ENCODE results near the gene EPN2. TPM values are rescaled to one million over a fixed set of nuclear protein-coding genes. Genes with fewer than 3 reads are reported as not detected.

The EPN2 gene
- polyA plus RNA-seq, 3 donors: 0.93 TPM; not detected in 2

DNA sequence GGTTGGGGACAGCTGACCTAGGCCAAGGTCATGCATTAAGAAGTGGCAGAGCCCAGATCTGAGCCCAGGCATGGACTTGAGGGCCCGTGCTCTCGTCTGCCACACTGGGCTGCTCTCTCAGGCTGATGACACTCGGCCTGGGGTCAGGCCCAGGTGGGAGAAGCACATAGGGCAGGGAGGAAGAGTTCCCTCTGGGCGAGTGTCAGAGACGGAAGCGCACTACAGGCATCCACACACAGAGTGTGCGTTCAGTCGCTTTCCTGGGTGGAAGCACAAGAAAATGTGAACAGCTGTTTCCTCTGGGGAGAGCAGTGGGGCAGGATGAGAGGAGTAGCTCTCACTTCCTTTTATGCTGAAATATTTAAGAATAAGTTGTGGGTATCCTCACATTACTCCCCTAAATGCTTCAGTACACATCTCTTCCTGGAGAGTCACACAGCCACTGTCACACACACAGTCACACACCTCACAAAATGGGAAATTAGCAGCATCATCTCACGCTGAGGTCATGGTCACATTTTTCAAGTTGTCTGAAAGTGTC is 65.7 kb downstream of the EPN2 start:
- peaks cover 0 to 6% of the 10 kb centered on the region in 2 donors for H3K9me3 ChIP-seq (replicated peaks in 1 of 2; ENCODE audit: control insufficient read depth in 1 of 2, insufficient read depth in 1 of 2, low read length in 2 of 2)
- H3K4me3 ChIP-seq (replicated peaks in 1 of 3; ENCODE audit: low read depth in 2 of 3, low read length in 3 of 3): no peak overlapping the region
- H3K9ac ChIP-seq (ENCODE audit: insufficient read depth, low read length, poor library complexity, severe bottlenecking): no peak overlapping the region
- H4K20me1 ChIP-seq (ENCODE audit: insufficient read depth, low read length): peaks cover 24% of the 10 kb centered on the region
- Mint-ChIP-seq H3K9me3 (peaks cover 0 to 16% (median 3%) of the 10 kb centered on the region in 7 donors), H3K4me1 (peaks cover 51% of the 10 kb centered on the region), H3K4me3 (peak overlapping the region in 1 of 2 donors; percentile 86), H3K27me3 (ENCODE audit: low read depth in 3 of 3) (peaks cover 78 to 92% (median 83%) of the 10 kb centered on the region in 3 donors), H3K36me3 (peaks cover 11 to 21% of the 10 kb centered on the region in 2 donors), H3K27ac (peak overlapping the region; percentile 57 to 96 (median 79))
- H3K27me3 ChIP-seq (ENCODE audit: control insufficient read depth in 2 of 2, insufficient read depth in 2 of 2, low read length in 2 of 2): peaks cover 35 to 64% of the 10 kb centered on the region in 2 donors
- no peaks in the 10 kb centered on the region for H3K36me3 ChIP-seq (replicated peaks in 1 of 2; ENCODE audit: control insufficient read depth in 1 of 2, insufficient read depth in 2 of 2, low read length in 2 of 2)
- DNase-seq: peak; percentile 50 to 80 (median 63)
- H3K79me2 ChIP-seq (ENCODE audit: insufficient read depth, low read length): no peaks in the 10 kb centered on the region
- 7% methylated on average over 3 of the region's 9 CpGs for WGBS (ENCODE audit: insufficient coverage)
- no peak overlapping the region for H2AFZ ChIP-seq (ENCODE audit: insufficient read depth, low read depth, low read length, poor library complexity, severe bottlenecking)
- no peak overlapping the region for H3K27ac ChIP-seq (ENCODE audit: low read depth in 1 of 2, low read length in 2 of 2)
- H3K4me1 ChIP-seq (ENCODE audit: control insufficient read depth in 1 of 2, insufficient read depth in 2 of 2, low read length in 2 of 2): peaks cover 46 to 50% of the 10 kb centered on the region in 2 donors
- TF ChIP-seq, protein P1, sequence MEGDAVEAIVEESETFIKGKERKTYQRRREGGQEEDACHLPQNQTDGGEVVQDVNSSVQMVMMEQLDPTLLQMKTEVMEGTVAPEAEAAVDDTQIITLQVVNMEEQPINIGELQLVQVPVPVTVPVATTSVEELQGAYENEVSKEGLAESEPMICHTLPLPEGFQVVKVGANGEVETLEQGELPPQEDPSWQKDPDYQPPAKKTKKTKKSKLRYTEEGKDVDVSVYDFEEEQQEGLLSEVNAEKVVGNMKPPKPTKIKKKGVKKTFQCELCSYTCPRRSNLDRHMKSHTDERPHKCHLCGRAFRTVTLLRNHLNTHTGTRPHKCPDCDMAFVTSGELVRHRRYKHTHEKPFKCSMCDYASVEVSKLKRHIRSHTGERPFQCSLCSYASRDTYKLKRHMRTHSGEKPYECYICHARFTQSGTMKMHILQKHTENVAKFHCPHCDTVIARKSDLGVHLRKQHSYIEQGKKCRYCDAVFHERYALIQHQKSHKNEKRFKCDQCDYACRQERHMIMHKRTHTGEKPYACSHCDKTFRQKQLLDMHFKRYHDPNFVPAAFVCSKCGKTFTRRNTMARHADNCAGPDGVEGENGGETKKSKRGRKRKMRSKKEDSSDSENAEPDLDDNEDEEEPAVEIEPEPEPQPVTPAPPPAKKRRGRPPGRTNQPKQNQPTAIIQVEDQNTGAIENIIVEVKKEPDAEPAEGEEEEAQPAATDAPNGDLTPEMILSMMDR (IDR thresholded peaks at IDR 0.05): no peak
- no peak overlapping the region for H3K4me2 ChIP-seq (replicated peaks; ENCODE audit: extremely low read depth, low read length, poor library complexity, severe bottlenecking)
- intact Hi-C loops (cut with micrococcal nuclease): no loop called here

DNA sequence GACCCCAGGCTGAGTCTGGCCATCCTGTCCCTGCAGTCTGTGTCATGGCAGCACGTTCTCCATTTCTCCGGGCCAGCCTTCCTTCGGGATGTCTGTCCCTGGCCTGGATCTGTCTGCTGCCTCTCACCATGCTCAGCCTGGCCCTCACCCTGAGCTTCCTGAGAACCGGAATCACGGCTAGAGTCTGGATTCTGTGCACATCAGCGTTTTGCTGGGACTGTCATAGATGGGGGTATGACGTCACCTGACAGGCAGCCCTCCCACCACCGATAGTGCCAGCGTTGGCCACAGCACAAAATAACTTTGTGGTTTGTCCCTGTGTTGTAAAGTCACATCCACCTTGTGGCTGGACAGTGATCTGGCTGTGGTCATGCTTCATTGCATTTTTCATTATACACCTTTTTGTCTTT is 66.2 kb downstream of the EPN2 start:
- intact Hi-C loops (cut with micrococcal nuclease): no loop called here
- no peak overlapping the region for H3K9ac ChIP-seq (ENCODE audit: insufficient read depth, low read length, poor library complexity, severe bottlenecking)
- H3K27ac ChIP-seq (ENCODE audit: low read depth in 1 of 2, low read length in 2 of 2): no peak overlapping the region
- Mint-ChIP-seq H3K36me3 (peaks cover 11 to 23% of the 10 kb centered on the region in 2 donors), H3K27ac (peak overlapping the region in 6 of 7 donors; percentile 78 to 96 (median 90)), H3K27me3 (ENCODE audit: low read depth in 3 of 3) (peaks cover 79 to 93% (median 84%) of the 10 kb centered on the region in 3 donors), H3K4me1 (peaks cover 53% of the 10 kb centered on the region), H3K4me3 (peak overlapping the region in 1 of 2 donors; percentile 86), H3K9me3 (peaks cover 0 to 16% (median 3%) of the 10 kb centered on the region in 7 donors)
- H3K9me3 ChIP-seq (replicated peaks in 1 of 2; ENCODE audit: control insufficient read depth in 1 of 2, insufficient read depth in 1 of 2, low read length in 2 of 2): peaks cover 0 to 6% of the 10 kb centered on the region in 2 donors
- peaks cover 24% of the 10 kb centered on the region for H4K20me1 ChIP-seq (ENCODE audit: insufficient read depth, low read length)
- no peaks in the 10 kb centered on the region for H3K36me3 ChIP-seq (replicated peaks in 1 of 2; ENCODE audit: control insufficient read depth in 1 of 2, insufficient read depth in 2 of 2, low read length in 2 of 2)
- H3K4me1 ChIP-seq (ENCODE audit: control insufficient read depth in 1 of 2, insufficient read depth in 2 of 2, low read length in 2 of 2): peaks cover 46 to 50% of the 10 kb centered on the region in 2 donors
- DNase-seq: peak in 2 of 3 donors; percentile 9 to 46
- H3K4me2 ChIP-seq (replicated peaks; ENCODE audit: extremely low read depth, low read length, poor library complexity, severe bottlenecking): no peak overlapping the region
- WGBS (ENCODE audit: insufficient coverage): 58% methylated on average over 9 of the region's 9 CpGs
- TF ChIP-seq, protein P1 (IDR thresholded peaks at IDR 0.05): no peak
- no peak overlapping the region for H3K4me3 ChIP-seq (replicated peaks in 1 of 3; ENCODE audit: low read depth in 2 of 3, low read length in 3 of 3)
- H3K27me3 ChIP-seq (ENCODE audit: control insufficient read depth in 2 of 2, insufficient read depth in 2 of 2, low read length in 2 of 2): peaks cover 39 to 66% of the 10 kb centered on the region in 2 donors
- H3K79me2 ChIP-seq (ENCODE audit: insufficient read depth, low read length): no peaks in the 10 kb centered on the region
- no peak overlapping the region for H2AFZ ChIP-seq (ENCODE audit: insufficient read depth, low read depth, low read length, poor library complexity, severe bottlenecking)

All from CD14-positive monocyte (primary cell).